ENCODE results near the gene ZBTB37.

DNA sequence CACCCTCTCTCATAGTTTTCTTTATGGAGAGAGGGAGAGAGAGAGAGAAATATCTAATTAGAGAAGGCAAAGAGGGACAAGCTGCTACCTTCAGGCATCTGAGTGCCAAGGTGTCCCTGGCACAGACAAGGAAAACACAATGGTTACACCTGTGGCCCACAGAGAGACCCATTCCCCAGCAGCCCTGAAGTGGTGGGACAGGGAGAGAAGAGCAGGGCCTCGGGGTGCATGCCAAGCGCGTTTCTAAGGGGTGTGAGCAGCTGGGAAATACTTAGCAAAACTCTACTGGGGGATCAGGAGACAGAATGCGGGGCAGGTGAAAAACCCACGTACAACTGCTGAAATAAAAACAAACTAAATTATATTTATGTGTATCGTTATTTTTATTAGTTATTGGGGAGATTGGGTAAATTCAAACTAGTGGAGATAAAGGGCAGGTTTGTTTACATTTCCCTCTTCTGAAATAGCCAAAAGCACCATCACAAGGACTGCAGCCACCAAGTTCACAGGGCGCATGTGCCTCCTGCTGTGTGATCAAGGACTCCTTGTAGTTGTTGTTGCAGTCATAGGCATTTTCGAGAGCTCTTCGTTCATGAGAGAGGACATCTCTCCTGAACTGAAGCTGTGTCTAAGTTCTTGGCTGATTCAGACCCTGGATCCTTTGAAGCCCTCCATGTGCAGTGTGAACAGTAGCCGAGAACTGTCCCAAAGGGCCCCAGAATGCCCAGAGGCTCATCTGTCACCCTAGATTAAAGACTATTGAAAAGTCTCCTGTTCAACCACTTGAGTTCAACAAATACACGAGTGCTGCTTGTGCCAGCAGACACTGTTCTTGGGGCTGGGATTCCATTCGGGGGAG is 49.7 kb downstream of the ZBTB37 start:
- TF ChIP-seq, protein P1, sequence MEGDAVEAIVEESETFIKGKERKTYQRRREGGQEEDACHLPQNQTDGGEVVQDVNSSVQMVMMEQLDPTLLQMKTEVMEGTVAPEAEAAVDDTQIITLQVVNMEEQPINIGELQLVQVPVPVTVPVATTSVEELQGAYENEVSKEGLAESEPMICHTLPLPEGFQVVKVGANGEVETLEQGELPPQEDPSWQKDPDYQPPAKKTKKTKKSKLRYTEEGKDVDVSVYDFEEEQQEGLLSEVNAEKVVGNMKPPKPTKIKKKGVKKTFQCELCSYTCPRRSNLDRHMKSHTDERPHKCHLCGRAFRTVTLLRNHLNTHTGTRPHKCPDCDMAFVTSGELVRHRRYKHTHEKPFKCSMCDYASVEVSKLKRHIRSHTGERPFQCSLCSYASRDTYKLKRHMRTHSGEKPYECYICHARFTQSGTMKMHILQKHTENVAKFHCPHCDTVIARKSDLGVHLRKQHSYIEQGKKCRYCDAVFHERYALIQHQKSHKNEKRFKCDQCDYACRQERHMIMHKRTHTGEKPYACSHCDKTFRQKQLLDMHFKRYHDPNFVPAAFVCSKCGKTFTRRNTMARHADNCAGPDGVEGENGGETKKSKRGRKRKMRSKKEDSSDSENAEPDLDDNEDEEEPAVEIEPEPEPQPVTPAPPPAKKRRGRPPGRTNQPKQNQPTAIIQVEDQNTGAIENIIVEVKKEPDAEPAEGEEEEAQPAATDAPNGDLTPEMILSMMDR (IDR thresholded peaks at IDR 0.05; ENCODE audit: low read depth, low read length, poor library complexity, severe bottlenecking), result no peak
- TF ChIP-seq EZH2phosphoT487 (IDR thresholded peaks at IDR 0.05; ENCODE audit: borderline replicate concordance, low read length), result no peak
